PC-9 (cell line): Measurements from ENCODE around the gene NALCN.

Source experiments
- CTCF ChIP-seq: fragments of 200-600 bp; sonication (generic); conservative IDR thresholded peaks from 2 replicates; pipeline ENCODE4 v1.6.1; 2017; ENCODE audit warnings: mixed run types, antibody characterized with exemption, mild to moderate bottlenecking, moderate library complexity
- EZH2 ChIP-seq: fragments of 200-600 bp; sonication (generic); IDR thresholded peaks from 2 replicates; pipeline ENCODE4 v1.8.0; 2017; ENCODE audit warnings: antibody characterized with exemption, low read depth

GRCh38 chr13:101301053-101301452, 115.3 kb downstream of the NALCN start:
- TF ChIP-seq CTCF (no peak), EZH2 (no peak)
